B cell (primary cell): ENCODE measurements around the gene PTPRM. TPM values are rescaled to one million over a fixed set of nuclear protein-coding genes. Genes with fewer than 3 reads are reported as not detected.

Experiments
- ATAC-seq: fragments of 200-7000 bp; cut with Tn5 transposase; one replicate; pipeline ENCODE4 v1.10.0; 2021; ENCODE audit warnings: low read depth, mild to moderate bottlenecking, moderate number of reproducible peaks, moderate library complexity
- CTCF ChIA-PET: fragments of 350-600 bp; sonication (Branson Sonifier 250); formaldehyde crosslinking; loops from one replicate; lab custom pipeline; 2021; ENCODE audit warnings: antibody characterized with exemption, inconsistent platforms; lab: Charles Lee
- POLR2A ChIA-PET: fragments of 350-600 bp; sonication (Branson Sonifier 250); formaldehyde crosslinking; loops from one replicate; lab custom pipeline; 2021; ENCODE audit warnings: antibody characterized with exemption; lab: Charles Lee
- DNase-seq: peaks from one replicate; pipeline ENCODE4 v3.0.0; 2013
- H2AFZ ChIP-seq: 2 replicates; pipeline ENCODE4 v1.6.1; 2012; ENCODE audit warnings: mild to moderate bottlenecking, low read depth, low read length; ENCODE audit not compliant: insufficient read depth, poor library complexity, severe bottlenecking
- H3K27ac ChIP-seq, 2 donors: 1 replicate in 1 of 2; 2 replicates in 1 of 2; pipeline ENCODE4 v1.5.1; 2012 to 2013; ENCODE audit warnings: low read length in 2 of 2, mild to moderate bottlenecking in 2 of 2, moderate library complexity in 1 of 2
- H3K27me3 ChIP-seq, 4 experiments: fragments of 200-600 bp in 1 of 4; sonication (generic) in 1 of 4; replicated peaks in 1 of 4; 1 replicate in 2 of 4; 2 replicates in 2 of 4; pipeline versions ENCODE4 v1.6.1 to v1.7.0; 2013 to 2016; ENCODE audit warnings: low read length in 3 of 4, mild to moderate bottlenecking in 2 of 4, mixed read lengths in 1 of 4, moderate library complexity in 1 of 4; ENCODE audit not compliant: insufficient read depth in 4 of 4, control insufficient read depth in 3 of 4; ENCODE audit errors: control extremely low read depth in 1 of 4
- H3K36me3 ChIP-seq, 2 experiments: replicated peaks in 1 of 2; 1 replicate in 1 of 2; 2 replicates in 1 of 2; pipeline versions ENCODE4 v1.6.1 to v1.7.1; 2013; ENCODE audit warnings: low read length in 1 of 2; ENCODE audit not compliant: insufficient read depth in 2 of 2, control insufficient read depth in 1 of 2; ENCODE audit errors: control extremely low read depth in 1 of 2, extremely low read depth in 1 of 2
- H3K4me1 ChIP-seq, 2 donors: fragments of 200-600 bp in 1 of 2; sonication (generic) in 1 of 2; 1 replicate in 1 of 2; 2 replicates in 1 of 2; pipeline versions ENCODE4 v1.5.1 to v1.6.1; 2013 to 2017; ENCODE audit warnings: low read length in 2 of 2; ENCODE audit not compliant: control insufficient read depth in 2 of 2, insufficient read depth in 2 of 2
- H3K4me2 ChIP-seq: replicated peaks from 2 replicates; pipeline ENCODE3; 2012; ENCODE audit warnings: mild to moderate bottlenecking, low read depth, low read length; ENCODE audit not compliant: poor library complexity, severe bottlenecking
- H3K4me3 ChIP-seq, 5 experiments: fragments of 200-600 bp in 1 of 5; sonication (generic) in 1 of 5; 1 replicate in 3 of 5; 2 replicates in 2 of 5; pipeline versions ENCODE4 v1.5.1 to v1.7.0; 2011 to 2016; ENCODE audit warnings: low read length in 4 of 5, mild to moderate bottlenecking in 4 of 5, low read depth in 2 of 5, control low read depth in 1 of 5, moderate library complexity in 1 of 5; ENCODE audit not compliant: insufficient read depth in 1 of 5; ENCODE audit errors: control extremely low read depth in 1 of 5, extremely low read depth in 1 of 5
- H3K79me2 ChIP-seq: fragments of 200-600 bp; sonication (generic); one replicate; pipeline ENCODE4 v1.6.0; 2016; ENCODE audit warnings: low read length; ENCODE audit not compliant: control insufficient read depth, insufficient read depth
- H3K9ac ChIP-seq: fragments of 200-600 bp; sonication (generic); 2 replicates; pipeline ENCODE4 v1.6.1; 2017; ENCODE audit warnings: mild to moderate bottlenecking, low read length, moderate library complexity
- H3K9me3 ChIP-seq, 3 donors: one replicate each; pipeline versions ENCODE4 v1.6.1 to v1.7.1; 2013; ENCODE audit warnings: low read length in 2 of 3; ENCODE audit not compliant: control insufficient read depth in 2 of 3, insufficient read depth in 1 of 3; ENCODE audit errors: control extremely low read depth in 1 of 3
- H4K20me1 ChIP-seq: 2 replicates; pipeline ENCODE4 v1.6.0; 2012; ENCODE audit warnings: mild to moderate bottlenecking, low read length; ENCODE audit not compliant: insufficient read depth, control insufficient read depth, poor library complexity, severe bottlenecking
- H3K27ac Mint-ChIP-seq: one replicate; pipeline ENCODE4 v1.8.0; 2021; ENCODE audit warnings: mixed read lengths
- H3K27me3 Mint-ChIP-seq: one replicate; pipeline ENCODE4 v1.8.0; 2021; ENCODE audit warnings: mixed read lengths
- H3K4me1 Mint-ChIP-seq: one replicate; pipeline ENCODE4 v1.8.0; 2021; ENCODE audit warnings: mixed read lengths
- H3K4me3 Mint-ChIP-seq: one replicate; pipeline ENCODE4 v1.8.0; 2021; ENCODE audit warnings: mixed read lengths
- H3K9me3 Mint-ChIP-seq: one replicate; pipeline ENCODE4 v1.8.0; 2022; ENCODE audit warnings: mixed read lengths; ENCODE audit not compliant: insufficient read depth
- EZH2 ChIP-seq: IDR thresholded peaks from 2 replicates; pipeline ENCODE4 v1.6.1; 2012; ENCODE audit warnings: borderline replicate concordance, low read depth, mild to moderate bottlenecking, moderate library complexity, low read length; ENCODE audit not compliant: insufficient read depth, poor library complexity, severe bottlenecking
- WGBS: methylation state at CpG from one replicate; pipeline ENCODE4 v1.1.5; 2013; ENCODE audit warnings: missing lambda C conversion rate; ENCODE audit not compliant: insufficient coverage; 5-methylcytosine and 5-hydroxymethylcytosine counted together
- intact Hi-C: fragments of 100-400 bp; cut with micrococcal nuclease; formaldehyde crosslinking; loops from one replicate; pipeline ENCODE4 v1.10.0; 2022
- polyA plus RNA-seq: library from polyadenylated mRNA; depleted of rRNA; stranded (reverse); fragments of >200 nt; gene quantifications from 2 replicates; pipeline ENCODE4 v1.2.3, GENCODE V29; 2012
- total RNA-seq, 2 donors: library from RNA; stranded (reverse); fragments of 120-200 nt in 1 of 2; gene quantifications; 1 replicate in 1 of 2; 2 replicates in 1 of 2; pipeline versions ENCODE4 v1.2.3 to v1.2.4, GENCODE V29; 2013 to 2022
- TF ChIP-seq, protein P1 (sequence below): fragments of 200-600 bp; IDR thresholded peaks from one replicate; pipeline ENCODE4 v1.8.0; 2022; ENCODE audit warnings: antibody characterized with exemption, mild to moderate bottlenecking

PTPRM gene
- total and polyA plus RNA-seq, 2 donors (not counting 1 experiment from before 2014, with no cell fraction given): 0.20 to 0.89 TPM

DNA sequence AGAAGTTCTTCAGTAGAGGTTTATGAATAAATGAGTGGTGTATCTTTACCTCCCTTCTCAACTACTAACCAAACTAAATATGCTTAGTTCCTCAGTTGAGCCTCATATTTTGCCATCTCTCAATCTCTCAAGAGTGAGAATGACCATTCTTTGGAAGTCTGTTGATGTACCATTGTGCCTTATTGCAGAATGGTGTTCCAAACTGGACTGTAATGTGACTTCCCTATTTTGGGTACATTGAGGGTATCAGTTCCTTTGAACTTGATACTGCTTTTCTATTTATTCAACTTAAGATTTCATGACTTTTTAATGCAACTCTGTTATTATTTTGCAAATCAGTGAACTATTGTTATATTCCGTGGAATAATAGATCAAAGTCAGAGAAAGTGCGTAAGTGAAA lies 159.4 kb downstream of the PTPRM start:
- Mint-ChIP-seq H3K4me1 (no peaks in the 10 kb centered on the region), H3K9me3 (peaks cover 4% of the 10 kb centered on the region), H3K27ac (no peak overlapping the region), H3K4me3 (no peak overlapping the region), H3K27me3 (no peaks in the 10 kb centered on the region)
- no peaks in the 10 kb centered on the region for H3K36me3 ChIP-seq
- H2AFZ ChIP-seq: no peak overlapping the region
- intact Hi-C loops: no loop called here
- WGBS: no CpG with 5 or more reads among the region's 2 CpGs
- H3K27ac ChIP-seq: no peak overlapping the region
- H3K79me2 ChIP-seq: no peaks in the 10 kb centered on the region
- H4K20me1 ChIP-seq: no peaks in the 10 kb centered on the region
- no peak for TF ChIP-seq EZH2
- TF ChIP-seq, protein P1, sequence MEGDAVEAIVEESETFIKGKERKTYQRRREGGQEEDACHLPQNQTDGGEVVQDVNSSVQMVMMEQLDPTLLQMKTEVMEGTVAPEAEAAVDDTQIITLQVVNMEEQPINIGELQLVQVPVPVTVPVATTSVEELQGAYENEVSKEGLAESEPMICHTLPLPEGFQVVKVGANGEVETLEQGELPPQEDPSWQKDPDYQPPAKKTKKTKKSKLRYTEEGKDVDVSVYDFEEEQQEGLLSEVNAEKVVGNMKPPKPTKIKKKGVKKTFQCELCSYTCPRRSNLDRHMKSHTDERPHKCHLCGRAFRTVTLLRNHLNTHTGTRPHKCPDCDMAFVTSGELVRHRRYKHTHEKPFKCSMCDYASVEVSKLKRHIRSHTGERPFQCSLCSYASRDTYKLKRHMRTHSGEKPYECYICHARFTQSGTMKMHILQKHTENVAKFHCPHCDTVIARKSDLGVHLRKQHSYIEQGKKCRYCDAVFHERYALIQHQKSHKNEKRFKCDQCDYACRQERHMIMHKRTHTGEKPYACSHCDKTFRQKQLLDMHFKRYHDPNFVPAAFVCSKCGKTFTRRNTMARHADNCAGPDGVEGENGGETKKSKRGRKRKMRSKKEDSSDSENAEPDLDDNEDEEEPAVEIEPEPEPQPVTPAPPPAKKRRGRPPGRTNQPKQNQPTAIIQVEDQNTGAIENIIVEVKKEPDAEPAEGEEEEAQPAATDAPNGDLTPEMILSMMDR: no peak
- no peaks in the 10 kb centered on the region for H3K4me1 ChIP-seq
- ChIA-PET CTCF (no interaction called here), POLR2A (no interaction called here)
- H3K4me3 ChIP-seq: no peak overlapping the region
- no peak for DNase-seq
- no peaks in the 10 kb centered on the region for H3K27me3 ChIP-seq
- H3K4me2 ChIP-seq: no peak overlapping the region
- no peaks in the 10 kb centered on the region for H3K9me3 ChIP-seq
- ATAC-seq: no peak
- no peak overlapping the region for H3K9ac ChIP-seq

DNA sequence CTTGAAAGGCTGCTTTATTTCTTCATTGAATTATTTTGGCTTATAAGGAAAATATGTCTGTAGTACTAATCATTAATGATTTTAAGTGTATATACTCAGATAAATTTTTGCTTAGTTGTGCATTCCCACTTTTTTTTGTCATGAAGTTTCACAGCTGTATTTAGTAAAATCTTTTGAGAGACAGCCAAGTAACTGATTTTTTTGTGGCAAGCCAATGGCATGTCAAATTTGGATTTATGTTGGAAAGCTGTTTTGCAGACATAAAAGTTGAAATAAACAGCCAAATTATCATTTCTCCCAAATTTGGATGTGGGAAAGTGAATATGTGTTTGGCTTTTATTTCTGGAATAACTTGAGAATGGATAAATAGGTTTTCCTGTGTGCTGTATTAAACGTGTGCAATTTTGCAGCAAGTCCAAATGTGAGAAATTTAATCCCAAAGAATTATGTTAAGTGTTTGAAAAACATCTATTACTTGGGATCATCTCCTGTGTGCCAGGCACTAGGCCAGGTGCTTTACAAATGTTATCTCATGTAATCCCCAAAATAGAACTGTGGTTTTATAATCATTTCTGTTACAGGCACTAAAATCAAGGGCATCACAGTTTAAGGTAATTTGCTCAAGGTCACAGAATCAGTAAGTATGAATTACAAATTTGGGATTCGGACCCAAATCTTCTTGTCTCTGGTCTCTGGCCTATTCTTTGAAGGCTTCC lies 160.4 kb downstream of the PTPRM start:
- Histone ChIP-seq H3K9ac (no peak overlapping the region), H3K27me3 (no peaks in the 10 kb centered on the region), H2AFZ (no peak overlapping the region), H3K36me3 (no peaks in the 10 kb centered on the region), H3K27ac (no peak overlapping the region), H3K4me3 (no peak overlapping the region), H3K79me2 (no peaks in the 10 kb centered on the region), H4K20me1 (no peaks in the 10 kb centered on the region), H3K9me3 (no peaks in the 10 kb centered on the region), H3K4me2 (no peak overlapping the region), H3K4me1 (no peaks in the 10 kb centered on the region)
- no peak for ATAC-seq
- H3K9me3 Mint-ChIP-seq: peaks cover 4% of the 10 kb centered on the region
- intact Hi-C loops: no loop called here
- ChIA-PET POLR2A (no interaction called here), CTCF (no interaction called here)
- WGBS: 83% methylated on average over 1 of the region's 2 CpGs
- no peak overlapping the region for H3K27ac Mint-ChIP-seq
- TF ChIP-seq, protein P1: no peak
- TF ChIP-seq EZH2: no peak
- no peaks in the 10 kb centered on the region for H3K4me1 Mint-ChIP-seq
- no peaks in the 10 kb centered on the region for H3K27me3 Mint-ChIP-seq
- H3K4me3 Mint-ChIP-seq: no peak overlapping the region
- no peak for DNase-seq
